Trophoblast cell (in vitro differentiated cells and primary cell): Measurements from ENCODE around the gene PLSCR1. TPM values are rescaled to one million over a fixed set of nuclear protein-coding genes. Genes with fewer than 3 reads are reported as not detected.

Source experiments
- DNase-seq, 2 donors: peaks; one replicate each; pipeline ENCODE4 v3.0.0-alpha.2; 2016
- H2AFZ ChIP-seq: 2 replicates; pipeline ENCODE4 v1.6.1; 2013; ENCODE audit warnings: low read length, moderate library complexity, mild to moderate bottlenecking; ENCODE audit not compliant: insufficient read depth, poor library complexity
- H2AK5ac ChIP-seq: 2 replicates; pipeline ENCODE4 v1.6.1; 2013; ENCODE audit warnings: mild to moderate bottlenecking, low read length
- H2BK120ac ChIP-seq: 2 replicates; pipeline ENCODE4 v1.6.1; 2013; ENCODE audit warnings: low read length, mild to moderate bottlenecking, moderate library complexity; ENCODE audit not compliant: insufficient read depth, poor library complexity
- H2BK12ac ChIP-seq: 2 replicates; pipeline ENCODE4 v1.6.1; 2013; ENCODE audit warnings: mild to moderate bottlenecking, low read length, moderate library complexity
- H2BK5ac ChIP-seq: 2 replicates; pipeline ENCODE4 v1.6.1; 2013; ENCODE audit warnings: low read length, low read depth, moderate library complexity, mild to moderate bottlenecking; ENCODE audit not compliant: poor library complexity
- H3K14ac ChIP-seq: 2 replicates; pipeline ENCODE4 v1.6.1; 2013; ENCODE audit warnings: mild to moderate bottlenecking, low read length
- H3K18ac ChIP-seq: 2 replicates; pipeline ENCODE4 v1.6.1; 2013; ENCODE audit warnings: mild to moderate bottlenecking, low read length
- H3K23ac ChIP-seq: 2 replicates; pipeline ENCODE4 v1.6.1; 2013; ENCODE audit warnings: low read length
- H3K27ac ChIP-seq: 2 replicates; pipeline ENCODE4 v1.5.1; 2013; ENCODE audit warnings: low read depth, mild to moderate bottlenecking, inconsistent platforms, low read length, moderate library complexity
- H3K27me3 ChIP-seq: 2 replicates; pipeline ENCODE4 v1.6.1; 2013; ENCODE audit warnings: inconsistent platforms, mild to moderate bottlenecking, low read length, moderate library complexity; ENCODE audit not compliant: insufficient read depth
- H3K36me3 ChIP-seq, 2 experiments: 1 replicate in 1 of 2; 2 replicates in 1 of 2; pipeline ENCODE4 v1.6.1; 2013; ENCODE audit warnings: low read length in 2 of 2, mild to moderate bottlenecking in 2 of 2, moderate library complexity in 1 of 2; ENCODE audit not compliant: insufficient read depth in 2 of 2, control insufficient read depth in 1 of 2
- H3K4ac ChIP-seq: 2 replicates; pipeline ENCODE4 v1.6.1; 2013; ENCODE audit warnings: low read depth, mild to moderate bottlenecking, low read length, moderate library complexity
- H3K4me1 ChIP-seq, 2 experiments: 1 replicate in 1 of 2; 2 replicates in 1 of 2; pipeline ENCODE4 v1.6.1; 2013; ENCODE audit warnings: low read length in 2 of 2, mild to moderate bottlenecking in 2 of 2, moderate library complexity in 1 of 2; ENCODE audit not compliant: insufficient read depth in 2 of 2, control insufficient read depth in 1 of 2
- H3K4me2 ChIP-seq: 2 replicates; pipeline ENCODE4 v1.6.1; 2013; ENCODE audit warnings: inconsistent platforms, mild to moderate bottlenecking, low read length, moderate library complexity
- H3K4me3 ChIP-seq: 2 replicates; pipeline ENCODE4 v1.5.1; 2013; ENCODE audit warnings: mild to moderate bottlenecking, low read depth, low read length, inconsistent platforms
- H3K79me1 ChIP-seq: one replicate; pipeline ENCODE4 v1.6.1; 2013; ENCODE audit warnings: low read length
- H3K79me2 ChIP-seq: 2 replicates; pipeline ENCODE4 v1.6.1; 2013; ENCODE audit warnings: low read length, mild to moderate bottlenecking; ENCODE audit not compliant: control insufficient read depth, insufficient read depth, poor library complexity
- H3K9ac ChIP-seq: 2 replicates; pipeline ENCODE4 v1.6.1; 2013; ENCODE audit warnings: mild to moderate bottlenecking, low read length
- H3K9me3 ChIP-seq: 2 replicates; pipeline ENCODE4 v1.6.1; 2013; ENCODE audit warnings: low read depth, mild to moderate bottlenecking, control low read depth, inconsistent platforms, low read length; ENCODE audit not compliant: insufficient read depth
- H4K12ac ChIP-seq: 2 replicates; pipeline ENCODE4 v1.6.1; 2013; ENCODE audit warnings: low read depth, mild to moderate bottlenecking, low read length, moderate library complexity
- H4K8ac ChIP-seq: 2 replicates; pipeline ENCODE4 v1.6.1; 2013; ENCODE audit warnings: low read depth, mild to moderate bottlenecking, low read length, moderate library complexity
- H4K91ac ChIP-seq: one replicate; pipeline ENCODE4 v1.6.1; 2013; ENCODE audit warnings: low read depth, mild to moderate bottlenecking, low read length, moderate library complexity
- WGBS: extraction: QIAGEN DNeasy Blood & Tissue Kit; methylation state at CpG from one replicate; pipeline ENCODE4 v1.1.7; 2013; ENCODE audit warnings: missing lambda C conversion rate; ENCODE audit not compliant: insufficient read length, insufficient coverage; ENCODE audit errors: extremely low coverage; 5-methylcytosine and 5-hydroxymethylcytosine counted together
- polyA plus RNA-seq: library from polyadenylated mRNA; stranded (reverse); fragments of 200-250 nt; gene quantifications from 2 replicates; pipeline ENCODE4 v1.2.3, GENCODE V29; 2013

The PLSCR1 gene
- 57.9 and 58.5 TPM in 2 replicates for polyA plus RNA-seq

GRCh38 chr3:146544002-146544928 is at the start of gene PLSCR1:
Gene PLSCR1, minus strand, starts transcription at chr3:146544607. Its CDS starts 8,055 bp downstream, at chr3:146536552.
- peak; percentile 97 to 98 for DNase-seq
- Histone ChIP-seq H3K9me3 (no peaks in the 10 kb centered on the region), H2AK5ac (peak within 1 kb of the TSS; percentile 76), H4K12ac (peak within 1 kb of the TSS; percentile 91), H3K4me2 (peak within 1 kb of the TSS; percentile 92), H3K4me1 (peaks cover 2 to 3% of the 10 kb centered on the region in 2 experiments), H4K8ac (peak within 1 kb of the TSS; percentile 89), H4K91ac (peak within 1 kb of the TSS; percentile 96), H3K14ac (peak within 1 kb of the TSS; percentile 94), H2BK120ac (peak within 1 kb of the TSS; percentile 94), H3K27me3 (no peaks in the 10 kb centered on the region), H2BK5ac (peak within 1 kb of the TSS; percentile 44), H3K79me2 (peaks cover 9% of the 10 kb centered on the region), H3K18ac (peak within 1 kb of the TSS; percentile 65), H3K4me3 (peak within 1 kb of the TSS; percentile 86), H3K36me3 (peaks cover 0 to 1% of the 10 kb centered on the region in 2 experiments), H3K9ac (peak within 1 kb of the TSS; percentile 93), H3K27ac (peak within 1 kb of the TSS; percentile 76), H2AFZ (peak within 1 kb of the TSS; percentile 89), H3K23ac (no peak within 1 kb of the TSS), H2BK12ac (peak within 1 kb of the TSS; percentile 88), H3K79me1 (peaks cover 8% of the 10 kb centered on the region), H3K4ac (peak within 1 kb of the TSS; percentile 81)
- WGBS, result no CpG with 5 or more reads among the region's 51 CpGs

GRCh38 chr3:146593776-146594175 is 49.4 kb upstream of the PLSCR1 start:
- H2BK120ac ChIP-seq, result no peak overlapping the region
- H4K91ac ChIP-seq, result no peak overlapping the region
- no peak for DNase-seq
- no peak overlapping the region for H3K4me3 ChIP-seq
- H3K23ac ChIP-seq, result no peak overlapping the region
- H4K8ac ChIP-seq, result no peak overlapping the region
- no peak overlapping the region for H3K4ac ChIP-seq
- H2AK5ac ChIP-seq, result no peak overlapping the region
- H3K27ac ChIP-seq, result no peak overlapping the region
- no peak overlapping the region for H4K12ac ChIP-seq
- H3K9me3 ChIP-seq, result no peaks in the 10 kb centered on the region
- no peak overlapping the region for H2BK5ac ChIP-seq
- H3K14ac ChIP-seq, result no peak overlapping the region
- no peak overlapping the region for H3K4me2 ChIP-seq
- peaks cover 2 to 3% of the 10 kb centered on the region in 2 experiments for H3K4me1 ChIP-seq
- WGBS, result no CpG with 5 or more reads among the region's 3 CpGs
- H3K9ac ChIP-seq, result no peak overlapping the region
- H3K18ac ChIP-seq, result no peak overlapping the region
- no peaks in the 10 kb centered on the region for H3K27me3 ChIP-seq
- H3K36me3 ChIP-seq, result peaks cover 0 to 3% of the 10 kb centered on the region in 2 experiments
- H2BK12ac ChIP-seq, result no peak overlapping the region
- H2AFZ ChIP-seq, result no peak overlapping the region
- no peaks in the 10 kb centered on the region for H3K79me2 ChIP-seq
- H3K79me1 ChIP-seq, result no peaks in the 10 kb centered on the region

- H3K4me1 ChIP-seq, result peaks cover 0 to 2% of the 10 kb centered on the region in 2 experiments
- no peak overlapping the region for H3K27ac ChIP-seq
- H3K79me2 ChIP-seq, result no peaks in the 10 kb centered on the region
- H2BK5ac ChIP-seq, result no peak overlapping the region
- H3K36me3 ChIP-seq, result peaks cover 3 to 4% of the 10 kb centered on the region in 2 experiments
- no peak overlapping the region for H3K4ac ChIP-seq
- H3K79me1 ChIP-seq, result no peaks in the 10 kb centered on the region
- H4K8ac ChIP-seq, result no peak overlapping the region
- no peak overlapping the region for H3K14ac ChIP-seq
- no peak overlapping the region for H2AK5ac ChIP-seq
- H2AFZ ChIP-seq, result no peak overlapping the region
- no peak overlapping the region for H3K4me3 ChIP-seq
- WGBS, result no CpG with 5 or more reads among the region's 2 CpGs
- H3K27me3 ChIP-seq, result no peaks in the 10 kb centered on the region
- H4K12ac ChIP-seq, result no peak overlapping the region
- no peak overlapping the region for H2BK120ac ChIP-seq
- no peak overlapping the region for H3K23ac ChIP-seq
- H3K18ac ChIP-seq, result no peak overlapping the region
- H3K9me3 ChIP-seq, result no peaks in the 10 kb centered on the region
- no peak overlapping the region for H3K4me2 ChIP-seq
- H2BK12ac ChIP-seq, result no peak overlapping the region
- no peak for DNase-seq
- no peak overlapping the region for H3K9ac ChIP-seq
- H4K91ac ChIP-seq, result no peak overlapping the region
These were observed 46.1 kb upstream of the PLSCR1 start for GRCh38 chr3:146590521-146590920.

GRCh38 chr3:146589899-146590508 is 45.6 kb upstream of the PLSCR1 start:
- Histone ChIP-seq H2AK5ac (no peak overlapping the region), H4K91ac (no peak overlapping the region), H2AFZ (no peak overlapping the region), H3K4ac (no peak overlapping the region), H3K18ac (no peak overlapping the region), H3K4me1 (no peaks in the 10 kb centered on the region), H4K12ac (no peak overlapping the region), H3K23ac (no peak overlapping the region), H3K9me3 (no peaks in the 10 kb centered on the region), H2BK12ac (no peak overlapping the region), H3K79me2 (no peaks in the 10 kb centered on the region), H3K36me3 (peaks cover 0 to 4% of the 10 kb centered on the region in 2 experiments), H4K8ac (no peak overlapping the region), H3K4me3 (no peak overlapping the region), H2BK5ac (no peak overlapping the region), H3K27ac (no peak overlapping the region), H3K14ac (no peak overlapping the region), H3K4me2 (no peak overlapping the region), H3K27me3 (no peaks in the 10 kb centered on the region), H3K79me1 (no peaks in the 10 kb centered on the region), H2BK120ac (no peak overlapping the region), H3K9ac (no peak overlapping the region)
- peak; percentile 12 to 66 for DNase-seq
- no CpG with 5 or more reads among the region's 1 CpG for WGBS
